ENCODE results near the gene FBRS. TPM values are rescaled to one million over a fixed set of nuclear protein-coding genes. Genes with fewer than 3 reads are reported as not detected.

The FBRS gene
- total RNA-seq, 1 donor from 2014 or later: 26.8 TPM

DNA sequence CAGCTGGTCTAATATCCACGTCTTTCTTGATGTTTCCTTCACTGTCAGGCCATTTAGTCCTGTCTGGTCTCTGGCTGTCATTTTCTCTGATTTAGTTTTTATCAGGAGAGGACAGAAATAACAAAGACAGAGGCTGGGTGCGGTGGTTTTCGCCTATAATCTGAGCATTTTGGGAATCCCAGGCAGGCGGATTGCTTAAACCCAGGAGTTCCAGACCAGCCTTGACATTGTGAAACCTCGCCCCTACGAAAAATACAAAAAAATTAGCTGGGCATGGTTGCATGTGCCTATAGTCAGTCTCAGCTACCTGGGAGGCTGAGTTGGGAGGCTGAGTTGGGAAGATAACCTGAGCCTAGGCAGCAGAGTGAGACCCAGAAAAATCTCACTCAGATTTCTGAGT is 47.8 kb downstream of the FBRS start:
- Histone ChIP-seq H3K9me3 (no peaks in the 10 kb centered on the region), H3K4me3 (no peak overlapping the region), H3K36me3 (peaks cover 97 to 98% of the 10 kb centered on the region in 2 donors), H3K27me3 (no peaks in the 10 kb centered on the region), H3K4me1 (no peaks in the 10 kb centered on the region), H3K27ac (no peak overlapping the region)
- DNase-seq (ENCODE audit: low spot score in 2 of 2): no peak
- TF ChIP-seq, protein P1, sequence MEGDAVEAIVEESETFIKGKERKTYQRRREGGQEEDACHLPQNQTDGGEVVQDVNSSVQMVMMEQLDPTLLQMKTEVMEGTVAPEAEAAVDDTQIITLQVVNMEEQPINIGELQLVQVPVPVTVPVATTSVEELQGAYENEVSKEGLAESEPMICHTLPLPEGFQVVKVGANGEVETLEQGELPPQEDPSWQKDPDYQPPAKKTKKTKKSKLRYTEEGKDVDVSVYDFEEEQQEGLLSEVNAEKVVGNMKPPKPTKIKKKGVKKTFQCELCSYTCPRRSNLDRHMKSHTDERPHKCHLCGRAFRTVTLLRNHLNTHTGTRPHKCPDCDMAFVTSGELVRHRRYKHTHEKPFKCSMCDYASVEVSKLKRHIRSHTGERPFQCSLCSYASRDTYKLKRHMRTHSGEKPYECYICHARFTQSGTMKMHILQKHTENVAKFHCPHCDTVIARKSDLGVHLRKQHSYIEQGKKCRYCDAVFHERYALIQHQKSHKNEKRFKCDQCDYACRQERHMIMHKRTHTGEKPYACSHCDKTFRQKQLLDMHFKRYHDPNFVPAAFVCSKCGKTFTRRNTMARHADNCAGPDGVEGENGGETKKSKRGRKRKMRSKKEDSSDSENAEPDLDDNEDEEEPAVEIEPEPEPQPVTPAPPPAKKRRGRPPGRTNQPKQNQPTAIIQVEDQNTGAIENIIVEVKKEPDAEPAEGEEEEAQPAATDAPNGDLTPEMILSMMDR (IDR thresholded peaks at IDR 0.05): no peak
- intact Hi-C loops (cut with DNase I): no loop called here

DNA sequence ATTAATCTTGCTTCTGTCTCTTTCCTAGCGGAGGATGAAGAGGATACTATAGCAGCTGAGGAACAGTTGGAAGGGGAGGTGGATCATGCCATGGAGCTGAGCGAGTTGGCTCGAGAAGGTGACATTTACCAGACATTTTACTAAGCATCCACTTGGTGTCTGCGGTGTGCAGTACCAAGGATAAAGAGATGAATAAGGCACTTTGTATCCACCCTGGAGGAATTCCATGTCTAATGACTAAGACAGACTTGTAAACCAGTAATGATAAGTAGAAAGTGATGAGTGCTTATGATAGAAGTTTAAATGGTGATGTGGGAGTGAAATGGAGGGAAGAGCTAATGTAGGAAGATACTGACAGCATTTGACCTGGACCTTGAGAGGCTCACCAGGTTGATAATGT is 52.7 kb downstream of the FBRS start:
- Histone ChIP-seq H3K9me3 (no peaks in the 10 kb centered on the region), H3K36me3 (peaks cover 96 to 100% of the 10 kb centered on the region in 2 donors), H3K27ac (no peak overlapping the region), H3K4me1 (no peaks in the 10 kb centered on the region), H3K27me3 (no peaks in the 10 kb centered on the region), H3K4me3 (no peak overlapping the region)
- intact Hi-C loops (cut with DNase I): no loop called here
- TF ChIP-seq, protein P1 (IDR thresholded peaks at IDR 0.05): no peak
- no peak for DNase-seq (ENCODE audit: low spot score in 2 of 2)

DNA sequence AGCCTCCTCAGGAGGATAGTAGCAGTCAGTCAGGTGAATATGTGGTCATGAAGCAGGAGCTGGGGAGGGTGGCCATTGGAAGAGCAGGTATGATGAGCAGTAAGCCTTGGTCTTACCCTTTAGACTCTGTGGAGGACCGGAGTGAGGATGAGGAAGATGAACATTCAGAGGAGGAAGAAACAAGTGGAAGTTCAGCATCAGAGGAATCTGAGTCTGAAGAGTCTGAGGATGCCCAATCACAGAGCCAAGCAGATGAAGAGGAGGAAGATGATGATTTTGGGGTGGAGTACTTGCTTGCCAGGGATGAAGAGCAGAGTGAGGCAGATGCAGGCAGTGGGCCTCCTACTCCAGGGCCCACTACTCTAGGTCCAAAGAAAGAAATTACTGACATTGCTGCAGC is 53.5 kb downstream of the FBRS start:
- TF ChIP-seq, protein P1 (IDR thresholded peaks at IDR 0.05): no peak
- DNase-seq (ENCODE audit: low spot score in 2 of 2): no peak
- Histone ChIP-seq H3K27me3 (no peaks in the 10 kb centered on the region), H3K4me3 (no peak overlapping the region), H3K4me1 (no peaks in the 10 kb centered on the region), H3K9me3 (no peaks in the 10 kb centered on the region), H3K36me3 (peaks cover 96 to 100% of the 10 kb centered on the region in 2 donors), H3K27ac (no peak overlapping the region)
- intact Hi-C loops (cut with DNase I): no loop called here

DNA sequence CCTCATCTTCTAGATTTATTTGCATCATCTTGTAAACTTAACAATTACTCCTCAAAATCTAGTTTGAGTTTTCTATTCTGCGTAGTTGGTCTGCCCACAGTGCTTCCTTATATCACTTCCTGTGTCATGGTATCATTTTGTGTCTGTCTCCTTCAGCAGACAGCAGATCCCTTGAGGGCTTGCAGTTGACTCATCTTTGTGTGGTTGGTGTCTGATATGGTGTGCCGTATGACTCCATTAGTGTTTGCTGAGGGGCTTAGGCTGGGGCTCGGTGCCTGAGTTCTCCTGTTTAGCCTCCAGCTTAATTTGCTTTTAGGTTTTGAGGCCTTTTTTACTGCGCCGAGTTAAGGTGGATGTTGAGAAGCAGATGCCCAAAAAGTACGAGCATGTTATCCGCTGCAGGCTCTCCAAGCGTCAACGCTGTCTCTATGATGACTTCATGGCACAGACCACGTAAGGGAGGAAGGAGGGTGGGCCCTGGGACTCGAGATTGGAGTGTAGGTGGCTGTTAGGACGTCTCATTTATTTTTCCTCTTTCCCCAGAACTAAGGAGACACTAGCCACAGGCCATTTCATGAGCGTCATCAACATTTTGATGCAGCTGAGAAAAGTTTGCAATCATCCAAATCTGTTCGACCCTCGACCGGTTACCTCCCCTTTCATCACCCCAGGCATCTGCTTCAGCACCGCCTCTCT is 57.7 kb downstream of the FBRS start:
- DNase-seq (ENCODE audit: low spot score in 2 of 2): no peak
- intact Hi-C loops (cut with DNase I): no loop called here
- peaks cover 94 to 95% of the 10 kb centered on the region in 2 donors for H3K36me3 ChIP-seq

DNA sequence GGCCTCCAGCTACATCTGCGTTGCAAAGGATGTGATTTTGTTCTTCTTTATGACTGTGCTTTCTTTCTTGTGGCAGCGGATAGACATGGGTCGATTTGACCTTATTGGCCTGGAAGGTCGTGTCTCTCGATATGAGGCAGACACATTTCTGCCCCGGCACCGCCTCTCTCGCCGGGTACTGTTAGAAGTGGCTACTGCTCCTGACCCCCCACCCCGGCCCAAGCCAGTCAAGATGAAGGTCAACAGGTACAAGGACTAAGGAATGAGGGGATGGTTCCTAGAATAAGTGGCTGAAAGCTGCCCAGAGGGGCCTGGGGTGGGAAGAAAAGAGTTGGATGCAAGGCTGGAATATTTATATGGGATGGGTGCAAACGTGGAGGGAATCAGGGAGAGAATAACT is 61.9 kb downstream of the FBRS start:
- intact Hi-C loops (cut with DNase I): no loop called here
- TF ChIP-seq, protein P1 (IDR thresholded peaks at IDR 0.05): no peak

More for the DNA sequence above, 57.7 kb downstream of the FBRS start:
- H3K4me3 ChIP-seq: no peak overlapping the region
- H3K27ac ChIP-seq: peak overlapping the region in 1 of 2 donors; percentile 33
- H3K27me3 ChIP-seq: no peaks in the 10 kb centered on the region
- H3K4me1 ChIP-seq: no peaks in the 10 kb centered on the region
- TF ChIP-seq, protein P1 (IDR thresholded peaks at IDR 0.05): no peak
- H3K9me3 ChIP-seq: no peaks in the 10 kb centered on the region

More for the DNA sequence above, 61.9 kb downstream of the FBRS start:
- Histone ChIP-seq H3K27me3 (no peaks in the 10 kb centered on the region), H3K36me3 (peaks cover 93 to 98% of the 10 kb centered on the region in 2 donors), H3K27ac (no peak overlapping the region), H3K9me3 (no peaks in the 10 kb centered on the region), H3K4me3 (no peak overlapping the region), H3K4me1 (no peaks in the 10 kb centered on the region)
- no peak for DNase-seq (ENCODE audit: low spot score in 2 of 2)

Other genes starting within 250 kb of the FBRS start
- gene DCTPP1, start 228.4 kb upstream of the FBRS start, total RNA-seq: 7.2 TPM
- 22.8 TPM for gene SEPHS2, start 212.6 kb upstream of the FBRS start, total RNA-seq
- gene ITGAL, start 185.7 kb upstream of the FBRS start, total RNA-seq: 0.11 TPM
- gene ZNF768, start 131.9 kb upstream of the FBRS start, total RNA-seq: 18.9 TPM
- 19.6 TPM for gene ZNF747, start 123.6 kb upstream of the FBRS start, total RNA-seq
- gene ZNF764, start 100.1 kb upstream of the FBRS start, total RNA-seq: 10.9 TPM
- 11.3 TPM for gene ZNF688, start 86.7 kb upstream of the FBRS start, total RNA-seq
- gene ZNF785, start 72.7 kb upstream of the FBRS start, total RNA-seq: 12.1 TPM
- gene ZNF689, start 48.0 kb upstream of the FBRS start, total RNA-seq: 7.0 TPM
- gene PRR14, start 7.5 kb upstream of the FBRS start, total RNA-seq: 124 TPM
- gene SRCAP, start 40.7 kb downstream of the FBRS start, total RNA-seq: 24.5 TPM
- gene PHKG2, start 90.0 kb downstream of the FBRS start, total RNA-seq: 78.8 TPM
- gene CFAP119, start 103.6 kb downstream of the FBRS start, total RNA-seq: not detected
- 66.3 TPM for gene RNF40, start 103.9 kb downstream of the FBRS start, total RNA-seq
- gene ZNF629, start 128.8 kb downstream of the FBRS start, total RNA-seq: 12.3 TPM
- 46.2 TPM for gene BCL7C, start 235.6 kb downstream of the FBRS start, total RNA-seq
- 0.21 TPM for gene CTF1, start 238.2 kb downstream of the FBRS start, total RNA-seq